ENCODE data around the gene DEFB132.

DEFB132 gene

GRCh38 chr20:257419-257818 lies at the start of gene DEFB132:
DEFB132 (plus strand) TSS chr20:257724; CDS start chr20:257779, 55 bp downstream.
- no peaks in the 10 kb centered on the region for H3K36me3 ChIP-seq (ENCODE audit: insufficient read depth, low read length)
- H3K27me3 ChIP-seq (ENCODE audit: insufficient read depth, low read length), result 0 out of 2 replicates have a peak, but pooled peaks cover 4% of the 10 kb centered on the region
- H3K9me3 ChIP-seq (ENCODE audit: low read length), result no peaks in the 10 kb centered on the region
- no peak within 1 kb of the TSS for H3K27ac ChIP-seq (ENCODE audit: low read depth, low read length, poor library complexity, severe bottlenecking)
- no peaks in the 10 kb centered on the region for H3F3A ChIP-seq (ENCODE audit: insufficient read depth, low read length)
- no peaks in the 10 kb centered on the region for H3K79me2 ChIP-seq (ENCODE audit: insufficient read depth, low read length)
- H3K4me1 ChIP-seq (ENCODE audit: insufficient read depth, low read length, severe bottlenecking), result no peaks in the 10 kb centered on the region
- no peak within 1 kb of the TSS for H3K9ac ChIP-seq (ENCODE audit: low read length)
- no peak within 1 kb of the TSS for H3K4me3 ChIP-seq (ENCODE audit: low read depth, low read length, poor library complexity, severe bottlenecking)
- H3K4me2 ChIP-seq (ENCODE audit: low read length), result no peak within 1 kb of the TSS
- no peaks in the 10 kb centered on the region for H4K20me1 ChIP-seq (ENCODE audit: insufficient read depth, low read length)
- no peaks in the 10 kb centered on the region for H3K9me2 ChIP-seq (ENCODE audit: low read depth, low read length)
- TF ChIP-seq CTCF (IDR thresholded peaks at IDR 0.05; ENCODE audit: low read length), result no peak
- TF ChIP-seq EZH2 (IDR thresholded peaks at IDR 0.05; ENCODE audit: borderline replicate concordance, low read length), result no peak
- H2AFZ ChIP-seq (ENCODE audit: low read length), result no peak within 1 kb of the TSS

GRCh38 chr20:208942-209566 lies 48.5 kb upstream of the DEFB132 start:
- Histone ChIP-seq H3K27me3 (ENCODE audit: insufficient read depth, low read length) (no peaks in the 10 kb centered on the region), H4K20me1 (ENCODE audit: insufficient read depth, low read length) (no peaks in the 10 kb centered on the region)

GRCh38 chr20:210809-211502 lies 46.6 kb upstream of the DEFB132 start:
- no peaks in the 10 kb centered on the region for H3K79me2 ChIP-seq (ENCODE audit: insufficient read depth, low read length)

More at GRCh38 chr20:208942-209566, 48.5 kb upstream of the DEFB132 start:
- Histone ChIP-seq H3K9me2 (ENCODE audit: low read depth, low read length) (no peaks in the 10 kb centered on the region), H3K27ac (ENCODE audit: low read depth, low read length, poor library complexity, severe bottlenecking) (no peak overlapping the region), H3F3A (ENCODE audit: insufficient read depth, low read length) (no peaks in the 10 kb centered on the region), H3K9ac (ENCODE audit: low read length) (no peak overlapping the region), H3K79me2 (ENCODE audit: insufficient read depth, low read length) (no peaks in the 10 kb centered on the region), H3K36me3 (ENCODE audit: insufficient read depth, low read length) (no peaks in the 10 kb centered on the region), H3K4me2 (ENCODE audit: low read length) (no peak overlapping the region), H3K9me3 (ENCODE audit: low read length) (no peaks in the 10 kb centered on the region), H3K4me1 (ENCODE audit: insufficient read depth, low read length, severe bottlenecking) (no peaks in the 10 kb centered on the region), H2AFZ (ENCODE audit: low read length) (no peak overlapping the region), H3K4me3 (ENCODE audit: low read depth, low read length, poor library complexity, severe bottlenecking) (no peak overlapping the region)
- TF ChIP-seq EZH2 (IDR thresholded peaks at IDR 0.05; ENCODE audit: borderline replicate concordance, low read length) (no peak), CTCF (IDR thresholded peaks at IDR 0.05; ENCODE audit: low read length) (peak; percentile 65)

More at GRCh38 chr20:210809-211502, 46.6 kb upstream of the DEFB132 start:
- Histone ChIP-seq H3K36me3 (ENCODE audit: insufficient read depth, low read length) (no peaks in the 10 kb centered on the region), H2AFZ (ENCODE audit: low read length) (no peak overlapping the region), H3K9ac (ENCODE audit: low read length) (no peak overlapping the region), H3K27me3 (ENCODE audit: insufficient read depth, low read length) (no peaks in the 10 kb centered on the region), H3F3A (ENCODE audit: insufficient read depth, low read length) (no peaks in the 10 kb centered on the region), H3K4me3 (ENCODE audit: low read depth, low read length, poor library complexity, severe bottlenecking) (no peak overlapping the region), H3K9me2 (ENCODE audit: low read depth, low read length) (no peaks in the 10 kb centered on the region), H3K27ac (ENCODE audit: low read depth, low read length, poor library complexity, severe bottlenecking) (no peak overlapping the region), H3K4me1 (ENCODE audit: insufficient read depth, low read length, severe bottlenecking) (no peaks in the 10 kb centered on the region), H3K9me3 (ENCODE audit: low read length) (no peaks in the 10 kb centered on the region), H3K4me2 (ENCODE audit: low read length) (no peak overlapping the region), H4K20me1 (ENCODE audit: insufficient read depth, low read length) (no peaks in the 10 kb centered on the region)
- TF ChIP-seq CTCF (IDR thresholded peaks at IDR 0.05; ENCODE audit: low read length), result no peak
- no peak for TF ChIP-seq EZH2 (IDR thresholded peaks at IDR 0.05; ENCODE audit: borderline replicate concordance, low read length)
